Melanocyte of skin (primary cell): ENCODE results near the gene POU3F2. TPM values are rescaled to one million over a fixed set of nuclear protein-coding genes. Genes with fewer than 3 reads are reported as not detected.

Experiments
- total RNA-seq, 2 donors: library from RNA; depleted of rRNA; stranded (reverse); fragments of >200 nt; gene quantifications; 2 replicates each; pipeline ENCODE4 v1.2.3, GENCODE V29; 2012

Gene POU3F2
- total RNA-seq: 1 to 10 TPM in 1 of 2 donors, under 1 TPM in 1; under 0.01 to 3.3 TPM

DNA sequence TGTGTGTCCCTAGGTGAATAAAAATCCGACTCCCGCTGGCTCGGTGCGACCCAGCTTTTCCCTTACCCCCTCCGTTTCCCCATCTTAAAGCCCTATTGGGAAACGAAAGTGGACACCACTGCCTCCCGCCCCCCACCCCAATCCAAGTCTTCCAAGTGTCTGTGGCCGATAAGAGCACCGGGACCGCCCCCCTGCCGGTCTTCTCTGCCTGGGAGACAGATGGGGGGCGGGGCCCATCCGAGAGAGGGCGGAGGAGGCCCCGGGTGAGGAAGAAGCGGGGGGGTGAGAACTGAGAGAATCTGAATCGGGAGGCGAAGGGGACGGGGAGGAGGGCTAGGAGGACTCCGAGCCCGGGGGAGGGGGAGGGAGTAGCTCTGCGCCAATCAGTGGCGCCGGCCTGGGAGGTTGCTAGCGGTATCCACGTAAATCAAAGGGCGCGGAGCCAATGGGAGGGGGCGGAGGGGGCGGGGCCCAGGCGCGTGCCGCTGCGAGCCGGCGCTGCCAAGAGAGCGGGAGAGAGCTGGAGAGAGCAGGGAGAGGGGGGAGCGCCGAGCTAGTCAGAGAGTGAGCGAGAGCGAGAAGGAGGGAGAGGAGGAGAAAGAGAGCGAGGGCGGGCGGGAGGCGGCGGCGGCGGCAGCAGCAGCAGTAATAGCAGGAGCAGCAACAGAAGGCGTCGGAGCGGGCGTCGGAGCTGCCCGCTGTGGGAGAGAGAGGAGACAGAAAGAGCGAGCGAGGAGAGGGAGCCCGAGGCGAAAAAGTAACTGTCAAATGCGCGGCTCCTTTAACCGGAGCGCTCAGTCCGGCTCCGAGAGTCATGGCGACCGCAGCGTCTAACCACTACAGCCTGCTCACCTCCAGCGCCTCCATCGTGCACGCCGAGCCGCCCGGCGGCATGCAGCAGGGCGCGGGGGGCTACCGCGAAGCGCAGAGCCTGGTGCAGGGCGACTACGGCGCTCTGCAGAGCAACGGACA lies at the start of gene POU3F2:
POU3F2 (plus strand) TSS at position 515 of the 972 bp plus-strand sequence; CDS start at position 815, 300 bp downstream.

Other genes starting within 250 kb of the POU3F2 start
- gene FBXL4, start 113.4 kb downstream of the POU3F2 start, total RNA-seq: 10 to 100 TPM; 19.3 to 27.3 TPM